Prostate gland (tissue), 2 donors: ENCODE measurements around the gene P2RY13. TPM values are rescaled to one million over a fixed set of nuclear protein-coding genes. Genes with fewer than 3 reads are reported as not detected.

Experiments
- DNase-seq: peaks from one replicate; pipeline ENCODE4 v3.0.0-alpha.2; 2019; ENCODE audit warnings: low spot score
- H3K27ac ChIP-seq, 2 donors: fragments of 200-600 bp; sonication (generic); 2 replicates each; pipeline ENCODE4 v1.5.1; 2017 to 2019
- H3K27me3 ChIP-seq: fragments of 200-600 bp; sonication (generic); replicated peaks from 2 replicates; pipeline ENCODE4 v1.5.1; 2019; ENCODE audit not compliant: insufficient read depth
- H3K36me3 ChIP-seq, 2 donors: fragments of 200-600 bp; sonication (generic); 1 replicate in 1 of 2; 2 replicates in 1 of 2; pipeline versions ENCODE4 v1.5.1 to v1.8.1; 2017 to 2019
- H3K4me1 ChIP-seq: fragments of 200-600 bp; sonication (generic); replicated peaks from 2 replicates; pipeline ENCODE4 v1.5.1; 2019
- H3K4me3 ChIP-seq, 2 donors: fragments of 200-600 bp; sonication (generic); 2 replicates each; pipeline ENCODE4 v1.5.1; 2017 to 2019
- H3K9me3 ChIP-seq: fragments of 200-600 bp; sonication (generic); 2 replicates; pipeline ENCODE4 v1.5.1; 2017
- POLR2A ChIP-seq: fragments of 450-650 bp; IDR thresholded peaks from one replicate; pipeline ENCODE4 v1.6.1; 2016; ENCODE audit warnings: antibody characterized with exemption, mild to moderate bottlenecking
- POLR2AphosphoS5 ChIP-seq: sonication (generic); formaldehyde crosslinking; IDR thresholded peaks from one replicate; pipeline ENCODE4 v1.6.1; 2017; ENCODE audit warnings: antibody characterized with exemption
- WGBS: methylation state at CpG from one replicate; pipeline ENCODE4 v1.1.5; 2018; 5-methylcytosine and 5-hydroxymethylcytosine counted together
- intact Hi-C: fragments of 100-400 bp; cut with DNase I; formaldehyde crosslinking; loops from one replicate; pipeline ENCODE4 v1.14.2; 2022
- total RNA-seq, 2 donors: library from RNA; depleted of rRNA; stranded (reverse); fragments of >200 nt; gene quantifications; one replicate each; pipeline ENCODE4 v1.1.0, GENCODE V29; 2016
- TF ChIP-seq, protein P1 (sequence below), 4 experiments: fragments of 200-600 bp in 2 of 4; fragments of 450-650 bp in 2 of 4; sonication (generic) in 2 of 4; IDR thresholded peaks; 1 replicate in 3 of 4; 2 replicates in 1 of 4; pipeline ENCODE4 v1.5.1; 2016 to 2019; ENCODE audit warnings: antibody characterized with exemption in 4 of 4, mild to moderate bottlenecking in 2 of 4, moderate library complexity in 2 of 4

Gene P2RY13
- total RNA-seq, 2 donors from 2014 or later: 0.28 to 0.73 TPM

- no peak for DNase-seq
- WGBS: 89% methylated on average over 1 of the region's 1 CpG
- TF ChIP-seq POLR2AphosphoS5 (no peak), POLR2A (no peak)
- TF ChIP-seq, protein P1, sequence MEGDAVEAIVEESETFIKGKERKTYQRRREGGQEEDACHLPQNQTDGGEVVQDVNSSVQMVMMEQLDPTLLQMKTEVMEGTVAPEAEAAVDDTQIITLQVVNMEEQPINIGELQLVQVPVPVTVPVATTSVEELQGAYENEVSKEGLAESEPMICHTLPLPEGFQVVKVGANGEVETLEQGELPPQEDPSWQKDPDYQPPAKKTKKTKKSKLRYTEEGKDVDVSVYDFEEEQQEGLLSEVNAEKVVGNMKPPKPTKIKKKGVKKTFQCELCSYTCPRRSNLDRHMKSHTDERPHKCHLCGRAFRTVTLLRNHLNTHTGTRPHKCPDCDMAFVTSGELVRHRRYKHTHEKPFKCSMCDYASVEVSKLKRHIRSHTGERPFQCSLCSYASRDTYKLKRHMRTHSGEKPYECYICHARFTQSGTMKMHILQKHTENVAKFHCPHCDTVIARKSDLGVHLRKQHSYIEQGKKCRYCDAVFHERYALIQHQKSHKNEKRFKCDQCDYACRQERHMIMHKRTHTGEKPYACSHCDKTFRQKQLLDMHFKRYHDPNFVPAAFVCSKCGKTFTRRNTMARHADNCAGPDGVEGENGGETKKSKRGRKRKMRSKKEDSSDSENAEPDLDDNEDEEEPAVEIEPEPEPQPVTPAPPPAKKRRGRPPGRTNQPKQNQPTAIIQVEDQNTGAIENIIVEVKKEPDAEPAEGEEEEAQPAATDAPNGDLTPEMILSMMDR (IDR thresholded peaks at IDR 0.05): no peak
- Histone ChIP-seq H3K4me1 (no peaks in the 10 kb centered on the region), H3K9me3 (no peaks in the 10 kb centered on the region), H3K27me3 (no peaks in the 10 kb centered on the region), H3K27ac (no peak overlapping the region), H3K4me3 (no peak overlapping the region), H3K36me3 (no peaks in the 10 kb centered on the region)
- intact Hi-C loops: no loop called here
Measured at GRCh38 chr3:151300539-151300938, 28.8 kb downstream of the P2RY13 start.

DNA sequence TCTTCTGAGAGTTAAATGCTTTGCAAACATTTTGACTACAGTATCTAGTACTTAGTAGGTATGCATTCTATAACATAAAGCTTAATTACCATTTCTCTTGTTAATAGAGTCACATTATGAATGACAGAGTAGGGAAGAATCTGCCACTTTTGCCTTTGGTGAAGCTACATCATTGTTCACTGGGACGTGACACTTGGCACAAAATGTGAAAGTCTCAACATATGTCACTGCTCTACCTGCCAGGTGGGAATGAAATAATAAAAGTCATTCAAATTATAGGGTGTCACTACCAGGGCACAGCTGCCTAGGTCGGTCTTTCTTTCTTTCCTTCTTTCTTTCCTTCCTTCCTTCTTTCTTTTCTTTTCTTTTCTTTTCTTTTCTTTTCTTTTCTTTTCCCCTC is 30.3 kb downstream of the P2RY13 start:
- Histone ChIP-seq H3K4me3 (no peak overlapping the region), H3K36me3 (no peaks in the 10 kb centered on the region), H3K4me1 (no peaks in the 10 kb centered on the region), H3K27ac (no peak overlapping the region), H3K9me3 (no peaks in the 10 kb centered on the region), H3K27me3 (no peaks in the 10 kb centered on the region)
- intact Hi-C loops: no loop called here
- WGBS: 69% methylated on average over 2 of the region's 2 CpGs
- no peak for DNase-seq
- TF ChIP-seq POLR2AphosphoS5 (no peak), POLR2A (no peak)
- TF ChIP-seq, protein P1 (IDR thresholded peaks at IDR 0.05): no peak

DNA sequence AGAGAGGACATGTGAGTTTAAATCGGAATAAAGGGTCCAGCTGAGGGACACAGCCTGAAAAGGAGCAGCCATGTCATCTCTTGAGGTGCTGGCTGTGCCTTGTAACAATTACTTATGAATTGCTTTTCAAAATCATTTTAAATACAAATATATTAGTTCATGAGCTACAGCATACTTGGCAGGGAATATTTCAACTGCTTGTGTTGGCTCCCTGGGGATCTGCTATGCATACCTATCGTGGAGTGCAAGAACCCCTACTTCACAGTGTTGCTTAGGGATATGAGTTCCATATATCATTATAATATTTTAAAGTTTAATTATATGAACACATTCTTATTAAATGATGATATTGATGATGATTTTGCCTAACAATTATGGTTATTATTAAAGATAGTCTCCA is 31.9 kb downstream of the P2RY13 start:
- H3K4me3 ChIP-seq: no peak overlapping the region
- no peaks in the 10 kb centered on the region for H3K4me1 ChIP-seq
- no peak for DNase-seq
- no peaks in the 10 kb centered on the region for H3K9me3 ChIP-seq
- TF ChIP-seq POLR2AphosphoS5 (no peak), POLR2A (no peak)
- TF ChIP-seq, protein P1 (IDR thresholded peaks at IDR 0.05): no peak
- intact Hi-C loops: no loop called here
- 88% methylated on average over 2 of the region's 2 CpGs for WGBS
- H3K36me3 ChIP-seq: no peaks in the 10 kb centered on the region
- no peaks in the 10 kb centered on the region for H3K27me3 ChIP-seq
- no peak overlapping the region for H3K27ac ChIP-seq

DNA sequence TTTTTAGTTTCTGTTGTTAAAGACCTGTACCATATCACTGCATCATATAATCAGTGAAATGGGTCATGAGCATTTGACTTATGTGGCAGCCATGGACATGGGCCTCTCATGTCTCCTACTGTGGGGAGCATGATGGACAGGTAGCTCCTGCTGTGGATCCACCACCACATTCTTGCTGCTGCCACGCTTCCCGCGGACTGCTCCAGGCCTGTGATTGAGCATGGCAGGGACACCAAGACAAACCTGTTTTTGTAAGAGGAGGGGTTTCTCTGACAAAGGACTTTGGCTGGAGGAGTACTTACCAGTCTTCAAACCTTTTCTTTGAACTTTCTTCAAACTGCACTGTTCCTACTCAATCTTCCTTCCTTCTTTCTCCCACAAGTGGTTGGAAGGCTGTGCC is 33.1 kb downstream of the P2RY13 start:
- intact Hi-C loops: no loop called here

GRCh38 chr3:151293127-151293526 is 36.2 kb downstream of the P2RY13 start:
- TF ChIP-seq POLR2AphosphoS5 (no peak), POLR2A (no peak)
- TF ChIP-seq, protein P1 (IDR thresholded peaks at IDR 0.05): no peak
- no peaks in the 10 kb centered on the region for H3K4me1 ChIP-seq
- H3K9me3 ChIP-seq: no peaks in the 10 kb centered on the region
- no peak overlapping the region for H3K4me3 ChIP-seq
- WGBS: 38% methylated on average over 6 of the region's 6 CpGs
- intact Hi-C loops: no loop called here
- no peak for DNase-seq
- no peaks in the 10 kb centered on the region for H3K27me3 ChIP-seq
- no peaks in the 10 kb centered on the region for H3K36me3 ChIP-seq
- no peak overlapping the region for H3K27ac ChIP-seq

More for the DNA sequence above, 33.1 kb downstream of the P2RY13 start:
- Histone ChIP-seq H3K27me3 (no peaks in the 10 kb centered on the region), H3K9me3 (no peaks in the 10 kb centered on the region), H3K4me3 (no peak overlapping the region), H3K27ac (no peak overlapping the region), H3K4me1 (no peaks in the 10 kb centered on the region), H3K36me3 (no peaks in the 10 kb centered on the region)
- no peak for DNase-seq
- TF ChIP-seq, protein P1 (IDR thresholded peaks at IDR 0.05): no peak
- TF ChIP-seq POLR2AphosphoS5 (no peak), POLR2A (no peak)
- 64% methylated on average over 3 of the region's 3 CpGs for WGBS
